ENCODE results near the gene PER1. TPM values are rescaled to one million over a fixed set of nuclear protein-coding genes. Genes with fewer than 3 reads are reported as not detected.

The PER1 gene
- total RNA-seq, 4 donors from 2014 or later: 55.9 to 211 (median 109) TPM

GRCh38 chr17:8133941-8134340 lies 18.3 kb downstream of the PER1 start:
- WGBS, 2 donors (ENCODE audit: low coverage in 1 of 2): 83 to 86% methylated on average over 2 to 4 of the region's 4 CpGs
- no peaks in the 10 kb centered on the region for H3K9me3 ChIP-seq
- peaks cover 0 to 15% (median 13%) of the 10 kb centered on the region in 4 donors for H3K4me1 ChIP-seq
- H3K4me3 ChIP-seq: no peak overlapping the region
- no peak overlapping the region for H3K27ac ChIP-seq
- no peaks in the 10 kb centered on the region for H3K36me3 ChIP-seq
- in situ Hi-C loops (cut with MboI; ENCODE audit: low pct_ligation_motif_present in 1 of 4, low pct_unique_long_range_greater_than_20kb in 1 of 4, low sequenced_read_pairs in 3 of 4) (loop anchor here in 1 of 4 donors (25.0 kb wide), 1 partner anchor 897 kb away; the partner anchor contains the start of genes DVL2, GABARAP and PHF23), intact Hi-C loops (cut with DNase I; ENCODE audit: low total_unique reads) (no loop called here)
- DNase-seq: no peak
- peaks cover 29% of the 10 kb centered on the region for H3K27me3 ChIP-seq
- no peak for TF ChIP-seq EP300 (IDR thresholded peaks at IDR 0.05; ENCODE audit: low read depth)
- TF ChIP-seq POLR2A (IDR thresholded peaks at IDR 0.05): no peak
- no peak for TF ChIP-seq CTCF (IDR thresholded peaks at IDR 0.05)
- TF ChIP-seq POLR2AphosphoS5 (IDR thresholded peaks at IDR 0.05): no peak

DNA sequence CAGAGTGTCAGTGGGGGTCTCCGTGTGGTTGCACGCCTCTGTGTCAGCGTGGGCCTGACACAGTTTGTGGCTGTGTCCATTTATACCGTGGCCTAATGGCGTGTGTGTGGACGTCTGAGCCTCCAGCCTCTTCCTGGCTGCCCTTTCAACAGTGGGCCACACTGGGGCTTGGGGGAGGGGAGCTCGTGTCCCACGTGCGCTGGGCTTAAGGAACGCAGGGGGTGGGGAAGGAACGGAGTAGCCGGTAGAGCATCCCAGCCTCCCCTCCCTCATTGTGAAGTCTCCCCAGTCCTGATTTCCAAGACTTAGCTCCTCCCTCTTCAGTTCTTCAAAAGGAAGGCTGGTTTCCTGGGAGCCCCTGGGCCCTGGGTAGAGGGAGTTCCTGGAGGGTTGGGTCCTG lies 18.8 kb downstream of the PER1 start:
- DNase-seq: no peak
- intact Hi-C loops (cut with DNase I; ENCODE audit: low total_unique reads) (no loop called here), in situ Hi-C loops (cut with MboI; ENCODE audit: low pct_ligation_motif_present in 1 of 4, low pct_unique_long_range_greater_than_20kb in 1 of 4, low sequenced_read_pairs in 3 of 4) (loop anchor here in 1 of 4 donors (25.0 kb wide), 1 partner anchor 896 kb away; the partner anchor contains the start of genes DVL2, GABARAP and PHF23)
- Histone ChIP-seq H3K9me3 (no peaks in the 10 kb centered on the region), H3K27me3 (peaks cover 35% of the 10 kb centered on the region), H3K4me1 (peaks cover 0 to 10% (median 9%) of the 10 kb centered on the region in 4 donors), H3K4me3 (no peak overlapping the region), H3K36me3 (no peaks in the 10 kb centered on the region), H3K27ac (no peak overlapping the region)
- WGBS, 2 donors (ENCODE audit: low coverage in 1 of 2): 75% methylated on average over 12 of the region's 12 CpGs; no CpG with 5 or more reads in 1 of the 2 donors
- TF ChIP-seq CTCF (IDR thresholded peaks at IDR 0.05): no peak
- no peak for TF ChIP-seq POLR2A (IDR thresholded peaks at IDR 0.05)
- no peak for TF ChIP-seq EP300 (IDR thresholded peaks at IDR 0.05; ENCODE audit: low read depth)
- TF ChIP-seq POLR2AphosphoS5 (IDR thresholded peaks at IDR 0.05): no peak

- Histone ChIP-seq H3K27me3 (peaks cover 48% of the 10 kb centered on the region), H3K36me3 (no peaks in the 10 kb centered on the region), H3K9me3 (no peaks in the 10 kb centered on the region), H3K4me3 (no peak overlapping the region), H3K4me1 (peaks cover 0 to 6% (median 5%) of the 10 kb centered on the region in 4 donors), H3K27ac (no peak overlapping the region)
- DNase-seq: no peak
- TF ChIP-seq POLR2AphosphoS5 (IDR thresholded peaks at IDR 0.05): no peak
- no peak for TF ChIP-seq CTCF (IDR thresholded peaks at IDR 0.05)
- no peak for TF ChIP-seq EP300 (IDR thresholded peaks at IDR 0.05; ENCODE audit: low read depth)
- TF ChIP-seq POLR2A (IDR thresholded peaks at IDR 0.05): no peak
- 63 to 72% methylated on average over 2 to 3 of the region's 3 CpGs for WGBS, 2 donors (ENCODE audit: low coverage in 1 of 2)
- in situ Hi-C loops (cut with MboI; ENCODE audit: low pct_ligation_motif_present in 1 of 4, low pct_unique_long_range_greater_than_20kb in 1 of 4, low sequenced_read_pairs in 3 of 4): loop anchor here in 1 of 4 donors (25.0 kb wide), 1 partner anchor 895 kb away; the partner anchor contains the start of genes DVL2, GABARAP and PHF23
- intact Hi-C loops (cut with DNase I; ENCODE audit: low total_unique reads): no loop called here
Measured at GRCh38 chr17:8131844-8132441, 20.3 kb downstream of the PER1 start.

DNA sequence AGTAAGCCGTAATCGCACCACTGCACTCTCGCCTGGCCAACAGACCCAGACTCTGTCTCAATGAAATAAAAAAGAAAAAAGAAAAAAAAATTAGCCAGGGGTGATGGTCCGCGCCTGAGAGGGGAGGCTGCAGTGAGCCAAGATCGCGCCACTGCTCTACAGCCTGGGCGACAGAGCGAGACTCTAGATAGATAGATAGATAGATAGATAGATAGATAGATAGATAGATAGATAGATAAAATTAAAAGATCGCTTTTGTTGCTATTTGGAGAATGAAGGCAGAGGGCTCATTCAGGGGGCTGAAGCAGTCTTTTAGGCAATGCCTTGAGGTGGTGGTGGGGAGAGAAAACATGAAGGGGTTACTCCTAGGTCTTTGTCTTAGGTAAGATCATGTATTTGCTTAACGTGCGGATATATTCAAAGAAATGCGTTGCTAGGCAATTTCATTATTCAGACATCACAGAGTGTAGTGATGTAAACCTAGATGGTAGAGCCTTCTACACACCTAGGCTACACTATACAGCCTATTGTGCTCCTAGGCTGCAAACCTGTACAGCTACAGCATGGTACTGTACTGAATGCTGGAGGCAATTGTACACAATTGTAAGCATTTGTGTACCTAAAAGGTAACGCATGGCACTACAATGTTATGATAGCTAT lies 23.9 kb downstream of the PER1 start:
- no peak for DNase-seq
- no peaks in the 10 kb centered on the region for H3K9me3 ChIP-seq
- no peak overlapping the region for H3K27ac ChIP-seq
- no peaks in the 10 kb centered on the region for H3K36me3 ChIP-seq
- intact Hi-C loops (cut with DNase I; ENCODE audit: low total_unique reads) (loop anchor here (10.0 kb wide), 1 partner anchor 57 kb away; no protein-coding TSS in a partner anchor), in situ Hi-C loops (cut with MboI; ENCODE audit: low pct_ligation_motif_present in 1 of 4, low pct_unique_long_range_greater_than_20kb in 1 of 4, low sequenced_read_pairs in 3 of 4) (loop anchor here in 1 of 4 donors (25.0 kb wide), 1 partner anchor 891 kb away; the partner anchor contains the start of genes DVL2, GABARAP and PHF23)
- 70 to 82% methylated on average over 14 of the region's 14 CpGs for WGBS, 2 donors (ENCODE audit: low coverage in 1 of 2)
- TF ChIP-seq POLR2A (IDR thresholded peaks at IDR 0.05): no peak
- TF ChIP-seq POLR2AphosphoS5 (IDR thresholded peaks at IDR 0.05): no peak
- H3K4me1 ChIP-seq: peaks cover 29 to 40% (median 35%) of the 10 kb centered on the region in 4 donors
- H3K4me3 ChIP-seq: no peak overlapping the region
- H3K27me3 ChIP-seq: peaks cover 70% of the 10 kb centered on the region

Measured in transverse colon (tissue), 4 donors.